ENCODE data around the gene PLEKHM3. TPM values are rescaled to one million over a fixed set of nuclear protein-coding genes. Genes with fewer than 3 reads are reported as not detected.
A peak's percentile ranks its signal among the peaks of the same experiment; 100 is the strongest.

PLEKHM3 gene
- total RNA-seq, 1 donor from 2014 or later, result 10.4 TPM

GRCh38 chr2:207970147-207970825 lies 55.0 kb downstream of the PLEKHM3 start:
- DNase-seq (ENCODE audit: low spot score), result no peak
- peak overlapping the region; percentile 9 for H3K4me3 Mint-ChIP-seq (ENCODE audit: unreplicated experiment)
- H3K36me3 Mint-ChIP-seq (ENCODE audit: low read depth, unreplicated experiment), result no peaks in the 10 kb centered on the region
- H3K27ac Mint-ChIP-seq (ENCODE audit: unreplicated experiment), result peak overlapping the region; percentile 11
- no peaks in the 10 kb centered on the region for H3K27me3 Mint-ChIP-seq (ENCODE audit: unreplicated experiment)
- no peak for TF ChIP-seq CTCF (IDR thresholded peaks at IDR 0.05; ENCODE audit: unreplicated experiment)
- peaks cover 11% of the 10 kb centered on the region for H3K4me1 Mint-ChIP-seq (ENCODE audit: unreplicated experiment)
- no peaks in the 10 kb centered on the region for H3K9me3 Mint-ChIP-seq (ENCODE audit: unreplicated experiment)

- Mint-ChIP-seq H3K36me3 (ENCODE audit: low read depth, unreplicated experiment) (no peaks in the 10 kb centered on the region), H3K4me3 (ENCODE audit: unreplicated experiment) (no peak overlapping the region), H3K27ac (ENCODE audit: unreplicated experiment) (no peak overlapping the region), H3K27me3 (ENCODE audit: unreplicated experiment) (no peaks in the 10 kb centered on the region), H3K9me3 (ENCODE audit: unreplicated experiment) (no peaks in the 10 kb centered on the region), H3K4me1 (ENCODE audit: unreplicated experiment) (peaks cover 12% of the 10 kb centered on the region)
- no peak for DNase-seq (ENCODE audit: low spot score)
- no peak for TF ChIP-seq CTCF (IDR thresholded peaks at IDR 0.05; ENCODE audit: unreplicated experiment)
These were observed 56.1 kb downstream of the PLEKHM3 start for GRCh38 chr2:207969249-207969648.

DNA sequence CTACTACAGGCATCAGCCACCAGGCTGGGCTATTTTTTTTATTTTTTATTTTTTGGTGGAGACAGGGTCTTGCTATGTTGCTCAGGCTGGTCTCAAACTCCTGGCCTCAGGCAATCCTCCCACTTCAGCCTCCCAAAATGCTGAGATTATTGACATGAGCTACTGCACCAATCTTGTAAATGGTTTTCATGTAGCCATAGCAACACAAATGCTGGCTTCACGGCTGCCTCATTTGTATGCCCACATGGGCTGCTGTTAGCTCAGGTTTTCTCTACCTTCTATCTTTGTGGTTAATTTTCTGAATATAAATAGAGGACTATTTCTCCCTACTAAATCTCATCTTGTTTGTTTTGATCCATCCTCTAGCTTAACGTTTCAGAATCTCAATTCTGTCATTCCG lies 58.2 kb downstream of the PLEKHM3 start:
- TF ChIP-seq CTCF (IDR thresholded peaks at IDR 0.05; ENCODE audit: unreplicated experiment), result no peak
- no peak for DNase-seq (ENCODE audit: low spot score)
- peaks cover 13% of the 10 kb centered on the region for H3K36me3 Mint-ChIP-seq (ENCODE audit: low read depth, unreplicated experiment)
- no peak overlapping the region for H3K4me3 Mint-ChIP-seq (ENCODE audit: unreplicated experiment)
- H3K27ac Mint-ChIP-seq (ENCODE audit: unreplicated experiment), result no peak overlapping the region
- H3K9me3 Mint-ChIP-seq (ENCODE audit: unreplicated experiment), result no peaks in the 10 kb centered on the region
- H3K27me3 Mint-ChIP-seq (ENCODE audit: unreplicated experiment), result peaks cover 3% of the 10 kb centered on the region
- peaks cover 7% of the 10 kb centered on the region for H3K4me1 Mint-ChIP-seq (ENCODE audit: unreplicated experiment)

DNA sequence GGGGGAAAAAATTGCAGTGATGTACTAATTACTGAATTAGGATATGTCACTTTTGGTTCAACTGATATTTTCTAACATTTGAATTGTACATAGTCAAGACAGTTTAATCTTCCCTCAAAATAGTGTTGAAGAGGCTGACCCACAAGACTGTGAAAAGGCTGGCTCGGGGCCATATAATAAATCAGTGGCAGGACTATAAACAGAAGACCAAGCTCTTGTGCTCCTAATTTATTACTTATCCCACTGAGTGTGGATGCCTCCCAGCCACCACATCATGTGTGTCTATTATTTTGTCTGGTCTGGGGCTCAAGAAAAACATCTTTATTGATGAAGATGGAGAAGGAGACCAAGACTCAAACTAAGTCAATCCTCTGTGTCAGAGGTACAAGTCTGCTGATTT lies 64.4 kb downstream of the PLEKHM3 start:
- TF ChIP-seq CTCF (IDR thresholded peaks at IDR 0.05; ENCODE audit: unreplicated experiment), result no peak
- H3K4me1 Mint-ChIP-seq (ENCODE audit: unreplicated experiment), result peaks cover 23% of the 10 kb centered on the region
- no peaks in the 10 kb centered on the region for H3K9me3 Mint-ChIP-seq (ENCODE audit: unreplicated experiment)
- H3K27me3 Mint-ChIP-seq (ENCODE audit: unreplicated experiment), result peaks cover 7% of the 10 kb centered on the region
- DNase-seq (ENCODE audit: low spot score), result no peak
- peaks cover 15% of the 10 kb centered on the region for H3K36me3 Mint-ChIP-seq (ENCODE audit: low read depth, unreplicated experiment)
- H3K27ac Mint-ChIP-seq (ENCODE audit: unreplicated experiment), result no peak overlapping the region
- no peak overlapping the region for H3K4me3 Mint-ChIP-seq (ENCODE audit: unreplicated experiment)

- Mint-ChIP-seq H3K27me3 (ENCODE audit: unreplicated experiment) (peaks cover 7% of the 10 kb centered on the region), H3K36me3 (ENCODE audit: low read depth, unreplicated experiment) (peaks cover 15% of the 10 kb centered on the region), H3K4me3 (ENCODE audit: unreplicated experiment) (no peak overlapping the region), H3K9me3 (ENCODE audit: unreplicated experiment) (no peaks in the 10 kb centered on the region), H3K4me1 (ENCODE audit: unreplicated experiment) (peaks cover 21% of the 10 kb centered on the region), H3K27ac (ENCODE audit: unreplicated experiment) (peak overlapping the region; percentile 64)
- TF ChIP-seq CTCF (IDR thresholded peaks at IDR 0.05; ENCODE audit: unreplicated experiment), result no peak
- no peak for DNase-seq (ENCODE audit: low spot score)
These were observed 65.2 kb downstream of the PLEKHM3 start for GRCh38 chr2:207960090-207960489.
